Hypothalamus (tissue), 51 donors: Measurements from ENCODE around the gene SF3B2.
A peak's percentile ranks its signal among the peaks of the same experiment; 100 is the strongest.

Source experiments
- DNase-seq, 51 donors: peaks; one replicate each; lab custom pipeline; 2025; lab: John Stamatoyannopoulos, UW

SF3B2 gene

GRCh38 chr11:66047541-66048365, 4.4 kb upstream of the SF3B2 start:
- DNase-seq, result no peak

- peak in 9 of 51 donors; percentile 7 to 39 (median 23) for DNase-seq
Observed at GRCh38 chr11:66048547-66049323, 3.4 kb upstream of the SF3B2 start, which contains the start of gene GAL3ST3. Gene GAL3ST3, minus strand, starts transcription at chr11:66049161. Its CDS starts 3,746 bp downstream, at chr11:66045415.

- no peak for DNase-seq
Observed at GRCh38 chr11:66050581-66051231, 1.5 kb upstream of the SF3B2 start.

- peak in 1 of 51 donors; percentile 26 for DNase-seq
Observed at GRCh38 chr11:66051371-66051765, 796 bp upstream of the SF3B2 start.

- no peak for DNase-seq
Observed at GRCh38 chr11:66052664-66052982, 459 bp downstream of the SF3B2 start.

- no peak for DNase-seq
Observed at GRCh38 chr11:66055021-66055420, 2.9 kb downstream of the SF3B2 start.

GRCh38 chr11:66056501-66056900, 4.3 kb downstream of the SF3B2 start:
- peak in 1 of 51 donors; percentile 55 for DNase-seq

- DNase-seq, result no peak
Observed at GRCh38 chr11:66059966-66060680, 8.0 kb downstream of the SF3B2 start.

GRCh38 chr11:66061268-66061667, 9.1 kb downstream of the SF3B2 start:
- no peak for DNase-seq

- no peak for DNase-seq
Observed at GRCh38 chr11:66062408-66062807, 10.2 kb downstream of the SF3B2 start.

GRCh38 chr11:66063900-66064299, 11.7 kb downstream of the SF3B2 start:
- no peak for DNase-seq

GRCh38 chr11:66064571-66064970, 12.4 kb downstream of the SF3B2 start:
- DNase-seq, result no peak

GRCh38 chr11:66066751-66067150, 14.6 kb downstream of the SF3B2 start:
- no peak for DNase-seq

- no peak for DNase-seq
Observed at GRCh38 chr11:66067640-66068039, 15.5 kb downstream of the SF3B2 start.

GRCh38 chr11:66068154-66068821, 16.1 kb downstream of the SF3B2 start:
- peak in 38 of 51 donors; percentile 11 to 75 (median 44) for DNase-seq

- DNase-seq, result peak in 22 of 51 donors; percentile 13 to 71 (median 44)
Observed at GRCh38 chr11:66068923-66069714, 17.0 kb downstream of the SF3B2 start.

GRCh38 chr11:66069715-66070603, 17.8 kb downstream of the SF3B2 start, which contains the start of gene PACS1:
Gene PACS1, plus strand, starts transcription at chr11:66070272. Its CDS starts 215 bp downstream, at chr11:66070487.
- DNase-seq, result peak in 44 of 51 donors; percentile 30 to 84 (median 66)
